Hepatocyte (in vitro differentiated cells): ENCODE measurements around the gene PADI4.

ENCODE experiments used
- EZH2phosphoT487 ChIP-seq: fragments of 200-600 bp; sonication (generic); IDR thresholded peaks from one replicate; pipeline ENCODE4 v1.6.1; 2018; ENCODE audit warnings: antibody characterized with exemption, mild to moderate bottlenecking, low read depth, moderate library complexity; ENCODE audit not compliant: unreplicated experiment, severe bottlenecking
- TF ChIP-seq, protein P1 (sequence below): fragments of 200-600 bp; sonication (generic); IDR thresholded peaks from 2 replicates; pipeline ENCODE4 v1.5.1; 2016; ENCODE audit warnings: antibody characterized with exemption, mild to moderate bottlenecking; ENCODE audit not compliant: poor library complexity

DNA sequence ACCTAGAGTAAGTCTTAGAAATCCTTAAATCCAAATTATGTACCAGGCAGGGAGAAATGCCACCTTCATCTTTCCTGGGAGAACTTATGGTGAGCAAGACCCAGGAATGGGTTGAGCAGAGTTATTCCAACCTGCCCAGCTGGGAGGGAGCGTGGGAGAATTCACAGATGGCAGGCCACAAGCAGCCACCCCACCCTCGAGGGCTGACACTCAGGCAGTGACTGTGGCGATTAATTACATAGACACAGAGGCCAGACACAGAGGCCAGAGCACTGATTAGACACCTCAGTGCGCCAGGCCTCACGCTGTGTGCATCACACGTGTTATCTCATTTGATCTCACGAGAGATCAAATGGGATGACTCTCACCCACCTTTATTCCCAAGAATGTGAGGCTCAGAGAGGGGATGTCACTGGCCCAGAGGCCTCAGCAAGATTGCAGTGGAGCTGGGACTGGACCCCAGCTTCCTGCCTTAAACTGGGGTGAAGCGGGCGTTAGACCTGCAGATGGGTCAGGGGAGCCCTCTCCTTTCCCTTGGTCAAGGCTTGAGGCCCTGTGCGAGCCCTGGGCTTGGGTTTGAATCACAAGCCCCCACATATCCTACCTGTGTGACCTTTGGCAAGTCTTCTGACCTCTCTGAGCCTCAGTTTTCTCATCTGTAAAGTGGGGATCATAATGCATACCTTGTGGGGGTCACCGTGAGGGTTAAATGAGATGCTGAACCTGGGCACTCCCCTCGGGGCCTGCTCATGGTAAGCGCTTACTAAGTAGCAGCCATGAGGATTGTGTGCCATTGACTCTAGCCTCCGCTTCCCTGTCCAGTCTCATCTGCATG, 28.8 kb upstream of the PADI4 start:
- TF ChIP-seq, protein P1, sequence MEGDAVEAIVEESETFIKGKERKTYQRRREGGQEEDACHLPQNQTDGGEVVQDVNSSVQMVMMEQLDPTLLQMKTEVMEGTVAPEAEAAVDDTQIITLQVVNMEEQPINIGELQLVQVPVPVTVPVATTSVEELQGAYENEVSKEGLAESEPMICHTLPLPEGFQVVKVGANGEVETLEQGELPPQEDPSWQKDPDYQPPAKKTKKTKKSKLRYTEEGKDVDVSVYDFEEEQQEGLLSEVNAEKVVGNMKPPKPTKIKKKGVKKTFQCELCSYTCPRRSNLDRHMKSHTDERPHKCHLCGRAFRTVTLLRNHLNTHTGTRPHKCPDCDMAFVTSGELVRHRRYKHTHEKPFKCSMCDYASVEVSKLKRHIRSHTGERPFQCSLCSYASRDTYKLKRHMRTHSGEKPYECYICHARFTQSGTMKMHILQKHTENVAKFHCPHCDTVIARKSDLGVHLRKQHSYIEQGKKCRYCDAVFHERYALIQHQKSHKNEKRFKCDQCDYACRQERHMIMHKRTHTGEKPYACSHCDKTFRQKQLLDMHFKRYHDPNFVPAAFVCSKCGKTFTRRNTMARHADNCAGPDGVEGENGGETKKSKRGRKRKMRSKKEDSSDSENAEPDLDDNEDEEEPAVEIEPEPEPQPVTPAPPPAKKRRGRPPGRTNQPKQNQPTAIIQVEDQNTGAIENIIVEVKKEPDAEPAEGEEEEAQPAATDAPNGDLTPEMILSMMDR: no peak
- no peak for TF ChIP-seq EZH2phosphoT487
